GM23338 (cell line): Measurements from ENCODE around the gene XIRP2. TPM values are rescaled to one million over a fixed set of nuclear protein-coding genes. Genes with fewer than 3 reads are reported as not detected.

ENCODE experiments used
- ATAC-seq: fragments of 200-7000 bp; cut with Tn5 transposase; 3 replicates; pipeline ENCODE4 v1.9.1; 2020
- DNase-seq: peaks from one replicate; pipeline ENCODE4 v3.0.0-alpha.2; 2015; ENCODE audit warnings: low spot score
- H2AFZ ChIP-seq: fragments of 200-600 bp; sonication (generic); 2 replicates; pipeline ENCODE4 v1.8.0; 2016; ENCODE audit warnings: antibody characterized with exemption, mild to moderate bottlenecking, moderate library complexity
- H3F3A ChIP-seq: fragments of 200-600 bp; sonication (generic); replicated peaks from 2 replicates; pipeline ENCODE4 v1.8.0; 2017; ENCODE audit warnings: antibody characterized with exemption, mixed run types, low read depth
- H3K27ac ChIP-seq: fragments of 200-600 bp; sonication (generic); 2 replicates; pipeline ENCODE4 v1.6.1; 2016; ENCODE audit warnings: low read depth
- H3K27me3 ChIP-seq: fragments of 200-600 bp; sonication (generic); 2 replicates; pipeline ENCODE4 v1.8.0; 2016; ENCODE audit warnings: mild to moderate bottlenecking, mixed run types, moderate library complexity; ENCODE audit not compliant: insufficient read depth
- H3K36me3 ChIP-seq: fragments of 200-600 bp; sonication (generic); 2 replicates; pipeline ENCODE4 v1.8.0; 2016; ENCODE audit warnings: mild to moderate bottlenecking; ENCODE audit not compliant: insufficient read depth
- H3K4me1 ChIP-seq: fragments of 200-600 bp; sonication (generic); 2 replicates; pipeline ENCODE4 v1.8.0; 2016; ENCODE audit warnings: mild to moderate bottlenecking, moderate library complexity; ENCODE audit not compliant: insufficient read depth
- H3K4me2 ChIP-seq: fragments of 200-600 bp; sonication (generic); 2 replicates; pipeline ENCODE4 v1.7.1; 2017; ENCODE audit warnings: mixed run types
- H3K4me3 ChIP-seq: fragments of 200-600 bp; sonication (generic); 2 replicates; pipeline ENCODE4 v1.6.1; 2016; ENCODE audit warnings: mixed run types
- H3K79me2 ChIP-seq: fragments of 200-600 bp; sonication (generic); replicated peaks from 2 replicates; pipeline ENCODE4 v1.8.0; 2017; ENCODE audit warnings: mild to moderate bottlenecking; ENCODE audit not compliant: insufficient read depth
- H3K9me2 ChIP-seq: fragments of 200-600 bp; sonication (generic); 2 replicates; pipeline ENCODE4 v1.8.0; 2017; ENCODE audit not compliant: insufficient read depth
- H4K20me1 ChIP-seq: fragments of 200-600 bp; sonication (generic); replicated peaks from 2 replicates; pipeline ENCODE4 v1.8.0; 2017; ENCODE audit warnings: mild to moderate bottlenecking; ENCODE audit not compliant: insufficient read depth
- H3K27ac Mint-ChIP-seq: 2 replicates; pipeline ENCODE4 v1.8.0; 2020; ENCODE audit warnings: inconsistent platforms, mild to moderate bottlenecking, moderate library complexity, mixed read lengths
- H3K27me3 Mint-ChIP-seq: 3 replicates; pipeline ENCODE4 v1.8.0; 2022; ENCODE audit warnings: low read depth, mild to moderate bottlenecking, moderate library complexity, mixed read lengths, inconsistent platforms; ENCODE audit not compliant: insufficient read depth, poor library complexity
- H3K36me3 Mint-ChIP-seq: 3 replicates; pipeline ENCODE4 v1.8.0; 2021; ENCODE audit warnings: low read depth, mild to moderate bottlenecking, inconsistent platforms, moderate library complexity, mixed read lengths
- H3K4me1 Mint-ChIP-seq: 3 replicates; pipeline ENCODE4 v1.8.0; 2020; ENCODE audit warnings: mild to moderate bottlenecking, inconsistent platforms, mixed read lengths
- H3K4me3 Mint-ChIP-seq: 3 replicates; pipeline ENCODE4 v1.8.0; 2021; ENCODE audit warnings: moderate library complexity, mild to moderate bottlenecking, inconsistent platforms, mixed read lengths
- H3K9me3 Mint-ChIP-seq: 3 replicates; pipeline ENCODE4 v1.8.0; 2020; ENCODE audit warnings: moderate library complexity, mild to moderate bottlenecking, inconsistent platforms, mixed read lengths
- EZH2phosphoT487 ChIP-seq: fragments of 200-600 bp; sonication (generic); IDR thresholded peaks from one replicate; pipeline ENCODE4 v1.8.1; 2018; ENCODE audit warnings: antibody characterized with exemption; ENCODE audit not compliant: unreplicated experiment
- JUNB ChIP-seq: IDR thresholded peaks from one replicate; pipeline ENCODE4 v1.6.1; 2016; ENCODE audit warnings: antibody characterized with exemption; ENCODE audit not compliant: unreplicated experiment
- NANOG ChIP-seq: IDR thresholded peaks from 2 replicates; pipeline ENCODE4 v1.6.1; 2016; ENCODE audit warnings: antibody characterized with exemption, borderline replicate concordance
- POLR2AphosphoS5 ChIP-seq: IDR thresholded peaks from 2 replicates; pipeline ENCODE4 v1.6.1; 2016; ENCODE audit warnings: antibody characterized with exemption, low read depth
- REST ChIP-seq: IDR thresholded peaks from one replicate; pipeline ENCODE4 v1.6.1; 2018; ENCODE audit warnings: antibody characterized with exemption; ENCODE audit not compliant: unreplicated experiment
- STAT1 ChIP-seq: IDR thresholded peaks from one replicate; pipeline ENCODE4 v1.6.1; 2016; ENCODE audit warnings: antibody characterized with exemption; ENCODE audit not compliant: unreplicated experiment
- ZNF331 ChIP-seq: fragments of 250-450 bp; sonication (Bioruptor Pico); IDR thresholded peaks from 2 replicates; pipeline ENCODE4 v1.5.0; 2020; ENCODE audit warnings: low read depth, mild to moderate bottlenecking, moderate library complexity
- polyA plus RNA-seq: library from polyadenylated mRNA; unstranded; fragments of >200 nt; fragmentation: Nextera tagmentation; extraction: Ambion mirVana; gene quantifications from 2 replicates; pipeline ENCODE4 v1.2.1, GENCODE V29; 2016
- total RNA-seq: library from RNA; depleted of rRNA; stranded (reverse); fragments of >200 nt; shearing (Covaris generic); gene quantifications from 2 replicates; pipeline ENCODE4 v1.2.3, GENCODE V29; 2014
- TF ChIP-seq, protein P1 (sequence below): IDR thresholded peaks from 2 replicates; pipeline ENCODE4 v1.6.1; 2016; ENCODE audit warnings: antibody characterized with exemption
- TF ChIP-seq, protein P2 (sequence below), 2 experiments: fragments of 200-600 bp in 1 of 2; sonication (generic) in 1 of 2; conservative IDR thresholded peaks; 2 replicates each; pipeline versions ENCODE4 v1.5.1 to v1.6.1; 2016 to 2017; ENCODE audit warnings: antibody characterized with exemption in 2 of 2, low read depth in 2 of 2, mild to moderate bottlenecking in 2 of 2, moderate library complexity in 1 of 2

The XIRP2 gene
- total and polyA plus RNA-seq, 2 experiments from 2014 or later = 0.17 to 0.31 TPM

DNA sequence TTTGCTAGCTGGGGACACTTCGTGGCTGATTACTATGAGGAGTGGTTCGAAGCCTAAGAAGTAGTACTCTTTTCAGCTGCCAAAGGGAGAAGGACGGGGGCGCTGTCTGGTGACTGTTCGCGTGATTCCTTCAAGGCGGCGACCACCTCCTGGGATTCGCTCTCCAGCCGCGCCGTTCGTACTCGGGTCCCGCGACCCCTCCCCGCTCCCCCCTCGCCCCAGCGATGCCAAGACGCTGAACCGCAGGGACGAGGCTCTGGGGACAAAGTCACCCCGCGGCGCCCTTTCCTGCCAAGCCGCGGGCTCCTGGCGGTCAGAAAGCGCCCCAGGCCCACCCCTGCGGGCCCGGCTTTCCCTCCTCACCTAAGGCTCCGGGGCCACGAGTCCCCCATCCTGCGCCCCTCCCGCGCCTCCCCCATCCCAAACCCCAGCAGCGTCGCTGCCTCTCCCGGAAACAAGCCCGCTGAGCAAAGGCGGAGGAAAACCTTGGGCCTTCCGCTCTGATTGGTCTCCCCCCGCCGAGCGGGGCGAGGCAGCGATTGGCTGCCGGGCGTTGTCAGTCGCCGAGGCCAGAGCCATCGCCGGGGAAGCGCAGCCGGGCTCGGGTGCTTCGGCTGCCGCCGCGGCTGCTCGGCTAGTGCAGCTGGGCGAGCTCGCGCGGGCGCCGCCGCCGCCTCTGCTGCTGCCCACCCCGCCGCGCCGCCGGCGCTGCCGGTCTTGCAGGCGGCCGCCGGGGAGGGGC is 404.3 kb downstream of the XIRP2 start, which contains the start of gene B3GALT1 (continued):
- TF ChIP-seq REST (peak; percentile 19), POLR2AphosphoS5 (peak; percentile 81; the same call in 1 of the 2 replicates)
- TF ChIP-seq, protein P1, sequence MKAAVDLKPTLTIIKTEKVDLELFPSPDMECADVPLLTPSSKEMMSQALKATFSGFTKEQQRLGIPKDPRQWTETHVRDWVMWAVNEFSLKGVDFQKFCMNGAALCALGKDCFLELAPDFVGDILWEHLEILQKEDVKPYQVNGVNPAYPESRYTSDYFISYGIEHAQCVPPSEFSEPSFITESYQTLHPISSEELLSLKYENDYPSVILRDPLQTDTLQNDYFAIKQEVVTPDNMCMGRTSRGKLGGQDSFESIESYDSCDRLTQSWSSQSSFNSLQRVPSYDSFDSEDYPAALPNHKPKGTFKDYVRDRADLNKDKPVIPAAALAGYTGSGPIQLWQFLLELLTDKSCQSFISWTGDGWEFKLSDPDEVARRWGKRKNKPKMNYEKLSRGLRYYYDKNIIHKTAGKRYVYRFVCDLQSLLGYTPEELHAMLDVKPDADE = peak; percentile 46; the same call in 1 of the 2 replicates

DNA sequence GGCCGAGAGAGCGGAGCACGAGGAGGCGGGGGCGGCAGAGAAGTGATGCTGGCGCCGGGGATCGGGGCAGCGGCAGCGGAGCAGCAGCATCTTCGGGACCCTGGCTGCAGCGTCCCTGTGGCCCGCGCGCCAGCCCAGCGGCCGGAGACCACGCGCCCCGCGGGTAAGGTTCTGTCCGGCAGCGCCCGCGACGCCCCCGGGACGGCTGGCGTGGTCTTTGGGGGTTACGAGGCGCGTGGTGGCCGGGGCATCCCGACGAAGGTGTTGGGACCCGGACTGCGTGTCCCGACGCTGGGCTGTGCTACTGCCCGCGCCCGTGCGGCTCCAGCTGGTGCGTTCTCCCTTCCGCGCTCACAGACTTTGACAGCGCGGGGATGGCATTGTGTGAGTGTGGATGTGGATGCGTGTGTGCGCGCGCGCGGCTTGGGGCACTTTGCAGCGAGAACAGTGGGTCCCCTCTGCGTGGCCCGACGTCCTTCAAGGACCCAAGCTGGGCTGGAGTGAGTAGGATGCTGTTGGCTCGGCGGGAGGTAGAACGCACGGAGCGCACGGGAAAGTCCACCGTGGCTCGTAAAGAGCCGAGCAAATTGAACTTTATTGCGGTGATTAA is 405.0 kb downstream of the XIRP2 start:
- H3K27ac Mint-ChIP-seq = no peak overlapping the region
- H3K9me3 Mint-ChIP-seq = peaks cover 2% of the 10 kb centered on the region; the same call in 1 of the 3 replicates
- Histone ChIP-seq H3K9me2 (no peaks in the 10 kb centered on the region), H3K79me2 (peaks cover 49% of the 10 kb centered on the region), H2AFZ (no peak overlapping the region), H4K20me1 (no peaks in the 10 kb centered on the region), H3K4me3 (peak overlapping the region; percentile 69), H3K27ac (no peak overlapping the region), H3K27me3 (peaks cover 16% of the 10 kb centered on the region; the same call in 1 of the 2 replicates), H3K4me1 (peaks cover 57% of the 10 kb centered on the region), H3K36me3 (no peaks in the 10 kb centered on the region), H3F3A (no peaks in the 10 kb centered on the region; the same call in 1 of the 2 replicates), H3K4me2 (peak overlapping the region; percentile 82)
- peak overlapping the region; percentile 94 for H3K4me3 Mint-ChIP-seq
- ATAC-seq = peak; percentile 22
- peaks cover 4% of the 10 kb centered on the region for H3K27me3 Mint-ChIP-seq
- peak; percentile 45 for DNase-seq
- H3K36me3 Mint-ChIP-seq = no peaks in the 10 kb centered on the region; the same call in 2 of the 3 replicates
- peaks cover 51% of the 10 kb centered on the region for H3K4me1 Mint-ChIP-seq
- TF ChIP-seq NANOG = no peak
- TF ChIP-seq JUNB = no peak
- TF ChIP-seq STAT1 = no peak
- TF ChIP-seq REST = no peak
- no peak for TF ChIP-seq ZNF331 (CRISPR knock-in tag)
- no peak for TF ChIP-seq EZH2phosphoT487
- TF ChIP-seq, protein P2, sequence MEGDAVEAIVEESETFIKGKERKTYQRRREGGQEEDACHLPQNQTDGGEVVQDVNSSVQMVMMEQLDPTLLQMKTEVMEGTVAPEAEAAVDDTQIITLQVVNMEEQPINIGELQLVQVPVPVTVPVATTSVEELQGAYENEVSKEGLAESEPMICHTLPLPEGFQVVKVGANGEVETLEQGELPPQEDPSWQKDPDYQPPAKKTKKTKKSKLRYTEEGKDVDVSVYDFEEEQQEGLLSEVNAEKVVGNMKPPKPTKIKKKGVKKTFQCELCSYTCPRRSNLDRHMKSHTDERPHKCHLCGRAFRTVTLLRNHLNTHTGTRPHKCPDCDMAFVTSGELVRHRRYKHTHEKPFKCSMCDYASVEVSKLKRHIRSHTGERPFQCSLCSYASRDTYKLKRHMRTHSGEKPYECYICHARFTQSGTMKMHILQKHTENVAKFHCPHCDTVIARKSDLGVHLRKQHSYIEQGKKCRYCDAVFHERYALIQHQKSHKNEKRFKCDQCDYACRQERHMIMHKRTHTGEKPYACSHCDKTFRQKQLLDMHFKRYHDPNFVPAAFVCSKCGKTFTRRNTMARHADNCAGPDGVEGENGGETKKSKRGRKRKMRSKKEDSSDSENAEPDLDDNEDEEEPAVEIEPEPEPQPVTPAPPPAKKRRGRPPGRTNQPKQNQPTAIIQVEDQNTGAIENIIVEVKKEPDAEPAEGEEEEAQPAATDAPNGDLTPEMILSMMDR (conservative IDR thresholded peaks at IDR 0.05; ENCODE audit: low read depth in 2 of 2) = no peak
